Panc1 (cell line): ENCODE results near the gene LRATD1. TPM values are rescaled to one million over a fixed set of nuclear protein-coding genes. Genes with fewer than 3 reads are reported as not detected.

Experiments
- ATAC-seq: fragments of 200-7000 bp; cut with Tn5 transposase; 2 replicates; pipeline ENCODE4 v1.9.1; 2020; ENCODE audit warnings: mild to moderate bottlenecking, moderate library complexity
- BruUV-seq: library from RNA; stranded (reverse); fragments of 400-500 nt; replicated peaks from 2 replicates; lab custom pipeline; 2021; lab: Mats Ljungman, UMichigan
- CTCF ChIA-PET: fragments of 300-600 bp; sonication (Branson Sonifier 250); formaldehyde crosslinking; loops from one replicate; lab custom pipeline; 2022; ENCODE audit warnings: antibody characterized with exemption; lab: Charles Lee
- POLR2A ChIA-PET: fragments of 300-600 bp; sonication (Branson Sonifier 250); formaldehyde crosslinking; loops from one replicate; lab custom pipeline; 2022; ENCODE audit warnings: antibody characterized with exemption; lab: Charles Lee
- DNase-seq: peaks from one replicate; pipeline ENCODE4 v3.0.0-alpha.2; 2010; ENCODE audit warnings: low read depth, low spot score
- H3K27ac ChIP-seq: 2 replicates; pipeline ENCODE4 v1.5.1; 2011; ENCODE audit warnings: mild to moderate bottlenecking, low read length, inconsistent platforms
- H3K27me3 ChIP-seq: fragments of 200-500 bp; sonication (Bioruptor generic); 2 replicates; pipeline ENCODE4 v1.6.0; 2014; ENCODE audit warnings: low read length, inconsistent platforms; ENCODE audit not compliant: control insufficient read depth, insufficient read depth
- H3K36me3 ChIP-seq: fragments of 200-500 bp; sonication (Bioruptor generic); 2 replicates; pipeline ENCODE4 v1.5.1; 2014; ENCODE audit warnings: inconsistent platforms, mild to moderate bottlenecking, low read length, moderate library complexity; ENCODE audit not compliant: control insufficient read depth, insufficient read depth
- H3K4me1 ChIP-seq: 2 replicates; pipeline ENCODE4 v1.5.1; 2011; ENCODE audit warnings: inconsistent platforms, mild to moderate bottlenecking, low read length, moderate library complexity; ENCODE audit not compliant: control insufficient read depth, insufficient read depth
- H3K4me3 ChIP-seq, 2 experiments: 2 replicates each; pipeline ENCODE4 v1.5.1; 2011 to 2012; ENCODE audit warnings: low read depth in 2 of 2, low read length in 2 of 2, mild to moderate bottlenecking in 2 of 2, inconsistent platforms in 1 of 2, moderate library complexity in 1 of 2
- H3K9me3 ChIP-seq: fragments of 200-500 bp; sonication (Bioruptor generic); 2 replicates; pipeline ENCODE4 v1.5.1; 2014; ENCODE audit warnings: low read depth, mild to moderate bottlenecking, inconsistent platforms, low read length, moderate library complexity; ENCODE audit not compliant: control insufficient read depth, insufficient read depth
- POLR2AphosphoS5 ChIP-seq: IDR thresholded peaks from 2 replicates; pipeline ENCODE4 v1.6.1; 2012; ENCODE audit warnings: mild to moderate bottlenecking, low read depth, low read length, moderate library complexity
- SIN3A ChIP-seq: IDR thresholded peaks from 2 replicates; pipeline ENCODE4 v1.6.1; 2012; ENCODE audit warnings: low read depth, mild to moderate bottlenecking, low read length, moderate library complexity, borderline replicate concordance; ENCODE audit not compliant: insufficient read depth
- TCF7L2 ChIP-seq: IDR thresholded peaks from 2 replicates; pipeline ENCODE4 v1.6.1; 2011; ENCODE audit warnings: mild to moderate bottlenecking, low read depth, low read length, inconsistent platforms
- in situ Hi-C: cut with HindIII; loops from 2 replicates; pipeline ENCODE4 v1.10.0; 2016; ENCODE audit warnings: low sequenced_read_pairs, low pct_unique_long_range_greater_than_20kb
- intact Hi-C: fragments of 100-400 bp; cut with micrococcal nuclease; formaldehyde crosslinking; loops from one replicate; pipeline ENCODE4 v1.10.0; 2022; ENCODE audit not compliant: unreplicated experiment
- total RNA-seq: library from RNA; stranded (reverse); gene quantifications from one replicate; pipeline ENCODE4 v1.2.1, GENCODE V29; 2021; ENCODE audit not compliant: unreplicated experiment
- TF ChIP-seq, protein P1 (sequence below), 2 experiments: IDR thresholded peaks; 2 replicates each; pipeline ENCODE4 v1.6.1; 2011 to 2012; ENCODE audit warnings: low read depth in 2 of 2, control low read depth in 1 of 2, low read length in 1 of 2, mild to moderate bottlenecking in 1 of 2, moderate library complexity in 1 of 2; ENCODE audit not compliant: insufficient read depth in 1 of 2
- TF ChIP-seq, protein P2 (sequence below): fragments of 450-650 bp; IDR thresholded peaks from 2 replicates; pipeline ENCODE4 v1.5.1; 2017; ENCODE audit warnings: mild to moderate bottlenecking

Gene LRATD1
- total RNA-seq, 1 experiment from 2014 or later = 0.05 TPM

DNA sequence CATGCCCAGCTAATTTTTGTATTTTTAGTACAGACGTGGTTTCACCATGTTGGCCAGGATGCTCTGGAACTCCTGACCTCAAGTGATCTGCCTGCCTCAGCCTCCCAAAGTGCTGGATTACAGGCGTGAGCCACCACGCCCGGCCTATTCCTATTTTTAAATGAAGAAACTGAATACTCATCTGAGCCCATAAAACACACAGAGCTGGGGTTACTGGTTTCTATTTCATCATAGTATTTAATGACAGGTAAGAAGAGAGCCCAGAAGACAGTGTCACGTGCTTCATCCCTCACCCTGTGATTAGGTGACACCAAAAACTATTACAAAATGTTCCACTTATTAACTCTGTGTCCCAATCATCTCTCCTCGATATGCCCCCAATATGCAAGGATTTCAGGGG, 15.6 kb upstream of the LRATD1 start:
- Histone ChIP-seq H3K27me3 (no peaks in the 10 kb centered on the region; the same call in 1 of the 2 replicates), H3K27ac (no peak overlapping the region), H3K36me3 (no peaks in the 10 kb centered on the region), H3K9me3 (no peaks in the 10 kb centered on the region), H3K4me1 (no peaks in the 10 kb centered on the region), H3K4me3 (no peak overlapping the region)
- DNase-seq = no peak
- in situ Hi-C loops = no loop called here
- no peak for ATAC-seq
- intact Hi-C loops = no loop called here
- ChIA-PET CTCF (no interaction called here), POLR2A (no interaction called here)
- no TSS peak for BruUV-seq
- TF ChIP-seq TCF7L2 (no peak), SIN3A (no peak), POLR2AphosphoS5 (no peak)
- TF ChIP-seq, protein P1, sequence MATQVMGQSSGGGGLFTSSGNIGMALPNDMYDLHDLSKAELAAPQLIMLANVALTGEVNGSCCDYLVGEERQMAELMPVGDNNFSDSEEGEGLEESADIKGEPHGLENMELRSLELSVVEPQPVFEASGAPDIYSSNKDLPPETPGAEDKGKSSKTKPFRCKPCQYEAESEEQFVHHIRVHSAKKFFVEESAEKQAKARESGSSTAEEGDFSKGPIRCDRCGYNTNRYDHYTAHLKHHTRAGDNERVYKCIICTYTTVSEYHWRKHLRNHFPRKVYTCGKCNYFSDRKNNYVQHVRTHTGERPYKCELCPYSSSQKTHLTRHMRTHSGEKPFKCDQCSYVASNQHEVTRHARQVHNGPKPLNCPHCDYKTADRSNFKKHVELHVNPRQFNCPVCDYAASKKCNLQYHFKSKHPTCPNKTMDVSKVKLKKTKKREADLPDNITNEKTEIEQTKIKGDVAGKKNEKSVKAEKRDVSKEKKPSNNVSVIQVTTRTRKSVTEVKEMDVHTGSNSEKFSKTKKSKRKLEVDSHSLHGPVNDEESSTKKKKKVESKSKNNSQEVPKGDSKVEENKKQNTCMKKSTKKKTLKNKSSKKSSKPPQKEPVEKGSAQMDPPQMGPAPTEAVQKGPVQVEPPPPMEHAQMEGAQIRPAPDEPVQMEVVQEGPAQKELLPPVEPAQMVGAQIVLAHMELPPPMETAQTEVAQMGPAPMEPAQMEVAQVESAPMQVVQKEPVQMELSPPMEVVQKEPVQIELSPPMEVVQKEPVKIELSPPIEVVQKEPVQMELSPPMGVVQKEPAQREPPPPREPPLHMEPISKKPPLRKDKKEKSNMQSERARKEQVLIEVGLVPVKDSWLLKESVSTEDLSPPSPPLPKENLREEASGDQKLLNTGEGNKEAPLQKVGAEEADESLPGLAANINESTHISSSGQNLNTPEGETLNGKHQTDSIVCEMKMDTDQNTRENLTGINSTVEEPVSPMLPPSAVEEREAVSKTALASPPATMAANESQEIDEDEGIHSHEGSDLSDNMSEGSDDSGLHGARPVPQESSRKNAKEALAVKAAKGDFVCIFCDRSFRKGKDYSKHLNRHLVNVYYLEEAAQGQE (IDR thresholded peaks at IDR 0.05; ENCODE audit: insufficient read depth in 1 of 2, low read depth in 2 of 2, low read length in 1 of 2) = no peak
- TF ChIP-seq, protein P2, sequence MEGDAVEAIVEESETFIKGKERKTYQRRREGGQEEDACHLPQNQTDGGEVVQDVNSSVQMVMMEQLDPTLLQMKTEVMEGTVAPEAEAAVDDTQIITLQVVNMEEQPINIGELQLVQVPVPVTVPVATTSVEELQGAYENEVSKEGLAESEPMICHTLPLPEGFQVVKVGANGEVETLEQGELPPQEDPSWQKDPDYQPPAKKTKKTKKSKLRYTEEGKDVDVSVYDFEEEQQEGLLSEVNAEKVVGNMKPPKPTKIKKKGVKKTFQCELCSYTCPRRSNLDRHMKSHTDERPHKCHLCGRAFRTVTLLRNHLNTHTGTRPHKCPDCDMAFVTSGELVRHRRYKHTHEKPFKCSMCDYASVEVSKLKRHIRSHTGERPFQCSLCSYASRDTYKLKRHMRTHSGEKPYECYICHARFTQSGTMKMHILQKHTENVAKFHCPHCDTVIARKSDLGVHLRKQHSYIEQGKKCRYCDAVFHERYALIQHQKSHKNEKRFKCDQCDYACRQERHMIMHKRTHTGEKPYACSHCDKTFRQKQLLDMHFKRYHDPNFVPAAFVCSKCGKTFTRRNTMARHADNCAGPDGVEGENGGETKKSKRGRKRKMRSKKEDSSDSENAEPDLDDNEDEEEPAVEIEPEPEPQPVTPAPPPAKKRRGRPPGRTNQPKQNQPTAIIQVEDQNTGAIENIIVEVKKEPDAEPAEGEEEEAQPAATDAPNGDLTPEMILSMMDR = no peak

DNA sequence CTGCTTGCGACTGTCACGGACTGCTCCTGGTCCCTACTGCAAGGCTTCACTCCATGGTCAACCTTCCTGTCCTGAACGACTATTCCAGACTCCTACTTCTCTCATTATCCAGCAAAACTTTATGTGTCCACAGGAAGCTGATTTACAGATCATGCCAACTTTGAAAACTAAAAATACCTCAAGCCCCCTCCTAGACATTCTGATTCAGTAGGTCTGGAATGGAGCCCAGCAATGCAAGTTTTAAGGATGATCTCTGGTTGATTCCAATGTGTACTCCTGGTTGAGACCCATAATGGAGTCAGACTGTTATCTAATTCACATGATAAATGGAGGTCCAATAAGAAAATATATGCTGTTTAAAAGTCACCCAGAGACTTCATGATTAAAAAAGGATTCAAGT, 13.1 kb upstream of the LRATD1 start:
- Histone ChIP-seq H3K9me3 (no peaks in the 10 kb centered on the region), H3K4me3 (no peak overlapping the region), H3K36me3 (no peaks in the 10 kb centered on the region), H3K27me3 (no peaks in the 10 kb centered on the region; the same call in 1 of the 2 replicates), H3K4me1 (no peaks in the 10 kb centered on the region), H3K27ac (no peak overlapping the region)
- BruUV-seq = no TSS peak
- intact Hi-C loops (no loop called here), in situ Hi-C loops (no loop called here)
- CTCF ChIA-PET = no interaction called here
- TF ChIP-seq, protein P1 (IDR thresholded peaks at IDR 0.05; ENCODE audit: insufficient read depth in 1 of 2, low read depth in 2 of 2, low read length in 1 of 2) = no peak
- TF ChIP-seq SIN3A (no peak), TCF7L2 (no peak), POLR2AphosphoS5 (no peak)
- TF ChIP-seq, protein P2 = no peak
- ATAC-seq (no peak), DNase-seq (no peak)
- POLR2A ChIA-PET = interaction anchor here (0.5 kb wide), 1 partner anchor 14 kb away, joined by 3 read pairs; no protein-coding TSS in a partner anchor
